ENCODE measurements around the gene TXNRD2.

Gene TXNRD2

DNA sequence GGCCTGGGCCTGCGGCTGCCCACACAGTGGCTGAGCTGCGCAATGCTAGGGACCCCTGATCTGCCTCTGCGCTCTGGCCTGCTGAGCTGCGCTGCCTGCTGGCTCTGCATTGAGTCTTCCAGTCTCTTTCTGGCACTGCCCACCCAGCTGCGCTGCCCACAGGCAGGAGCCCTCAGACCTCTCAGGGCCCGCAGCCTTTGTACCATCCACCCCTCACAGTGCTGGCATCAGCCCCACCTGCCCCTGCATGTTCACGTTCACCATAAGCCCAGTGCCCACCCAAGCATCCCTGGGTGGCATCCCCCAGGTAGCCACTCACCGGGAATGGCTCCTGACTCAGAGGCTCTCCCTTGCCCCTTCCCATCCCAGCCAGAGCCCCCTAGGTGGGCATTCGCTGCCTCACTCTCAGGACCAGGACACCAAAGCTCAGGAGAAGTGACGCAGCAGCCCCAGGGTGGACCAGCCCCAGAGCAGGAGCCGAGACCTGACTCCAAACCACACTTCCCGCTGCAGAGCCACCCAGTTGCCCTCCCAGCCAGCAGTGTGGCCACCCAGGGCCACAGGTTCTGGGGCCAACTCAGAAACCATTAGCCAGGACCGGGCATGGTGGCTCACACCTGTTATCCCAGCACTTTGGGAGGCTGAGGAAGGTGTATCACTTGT is 21.8 kb downstream of the TXNRD2 start:
- no peak for DNase-seq

DNA sequence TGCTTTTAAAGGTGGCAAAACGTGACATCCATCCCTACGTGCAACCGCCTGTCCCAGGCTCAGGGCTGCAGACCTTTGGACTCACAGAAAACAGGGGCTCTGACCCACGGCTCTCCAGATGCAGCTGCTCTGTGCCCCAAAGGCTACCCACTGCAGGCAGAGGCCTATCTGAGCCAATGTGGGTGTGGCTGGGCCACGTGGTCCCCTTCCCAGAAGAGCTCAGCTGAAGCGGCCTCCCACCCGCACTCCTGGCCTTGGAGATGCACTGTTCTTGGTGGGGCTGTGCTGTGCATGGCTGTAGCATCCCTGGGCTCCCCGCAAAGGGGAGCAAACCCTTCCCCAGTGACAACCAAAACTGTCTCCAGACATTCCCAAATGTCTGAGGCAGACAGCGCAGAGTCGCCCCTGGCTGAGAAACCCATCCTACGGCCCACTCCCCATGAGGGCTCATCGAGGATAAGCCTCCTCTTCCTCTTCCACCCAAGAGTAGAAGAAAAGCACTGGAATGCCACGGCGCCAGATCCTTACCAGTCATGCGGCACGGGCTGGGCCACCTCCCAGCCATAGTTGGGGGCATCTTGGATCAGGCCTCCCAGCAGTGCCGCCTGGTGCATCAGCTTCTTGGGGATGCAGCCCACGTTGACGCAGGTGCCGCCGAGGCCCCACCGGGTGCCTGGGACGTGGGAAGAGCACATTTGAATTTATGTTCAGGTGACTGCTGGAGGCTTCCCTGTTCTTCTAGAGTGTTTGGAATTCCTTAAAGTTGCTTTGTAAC is 23.1 kb downstream of the TXNRD2 start:
- TF ChIP-seq GATA1 (IDR thresholded peaks at IDR 0.05; ENCODE audit: low read depth, low read length) (no peak), POLR2A (IDR thresholded peaks at IDR 0.05; ENCODE audit: low read length) (no peak)
- peak; percentile 21 to 25 for DNase-seq

More for the DNA sequence above, 21.8 kb downstream of the TXNRD2 start:
- TF ChIP-seq GATA1 (IDR thresholded peaks at IDR 0.05; ENCODE audit: low read depth, low read length) (no peak), POLR2A (IDR thresholded peaks at IDR 0.05; ENCODE audit: low read length) (no peak)

DNA sequence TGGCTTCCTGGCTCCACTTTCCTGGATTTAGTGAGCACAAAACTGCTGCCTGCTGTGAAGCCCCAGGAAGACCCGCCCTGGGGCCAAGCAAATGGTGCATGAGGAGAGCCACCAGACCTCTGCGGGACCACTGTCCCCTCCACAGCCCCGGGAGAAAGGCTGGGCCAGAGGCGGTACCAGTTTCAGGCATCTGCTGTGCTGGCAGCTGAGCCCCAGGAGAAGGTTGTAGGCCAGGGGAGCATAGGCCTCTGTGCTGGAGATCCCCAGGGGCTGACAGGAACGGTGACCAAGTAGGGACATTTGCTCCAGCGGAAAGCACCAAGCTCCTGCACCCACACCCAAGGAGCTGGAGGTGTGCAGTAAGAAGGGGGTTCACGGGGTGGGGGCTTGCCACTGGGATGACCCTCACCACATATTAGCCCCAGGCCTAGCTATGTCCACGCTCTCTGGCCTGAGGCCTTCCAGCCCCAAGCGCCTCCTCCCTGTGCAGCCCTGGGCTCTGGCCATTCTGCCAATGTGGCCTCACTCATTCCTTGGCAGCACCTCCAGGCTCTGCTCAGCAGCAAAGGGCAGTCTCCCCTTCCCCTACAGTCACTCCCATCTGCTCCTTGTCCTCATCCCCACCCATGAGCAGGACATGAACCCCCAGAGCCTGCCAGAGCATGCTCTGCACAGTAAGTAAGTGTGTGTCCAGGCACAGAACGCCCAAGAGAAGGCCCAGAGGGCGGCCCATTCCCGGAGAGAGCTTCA is 24.1 kb downstream of the TXNRD2 start:
- no peak for DNase-seq
- TF ChIP-seq GATA1 (IDR thresholded peaks at IDR 0.05; ENCODE audit: low read depth, low read length) (no peak), POLR2A (IDR thresholded peaks at IDR 0.05; ENCODE audit: low read length) (no peak)

DNA sequence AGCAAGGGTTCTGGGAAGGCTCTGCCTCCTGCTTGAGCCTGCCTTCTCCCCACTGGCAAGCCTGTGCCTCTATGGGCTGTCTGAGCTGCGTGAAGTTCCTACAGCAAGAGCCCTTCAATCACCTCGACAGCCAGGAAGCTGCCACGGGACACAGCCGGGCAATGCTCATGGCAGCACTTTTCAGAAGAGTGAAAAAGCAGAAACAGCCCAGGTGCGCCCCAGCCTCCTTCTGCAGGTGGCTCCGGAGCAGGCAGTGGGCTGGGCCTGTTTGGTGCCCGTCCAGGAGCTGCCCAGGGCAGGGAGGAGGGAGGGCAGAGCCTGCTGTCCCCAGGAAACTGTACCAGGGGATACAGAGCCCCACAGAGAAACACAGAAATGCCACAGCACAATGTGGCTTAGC is 24.7 kb downstream of the TXNRD2 start:
- no peak for TF ChIP-seq GATA1 (IDR thresholded peaks at IDR 0.05; ENCODE audit: low read depth, low read length)
- TF ChIP-seq POLR2A (IDR thresholded peaks at IDR 0.05; ENCODE audit: low read length): no peak
- no peak for DNase-seq

DNA sequence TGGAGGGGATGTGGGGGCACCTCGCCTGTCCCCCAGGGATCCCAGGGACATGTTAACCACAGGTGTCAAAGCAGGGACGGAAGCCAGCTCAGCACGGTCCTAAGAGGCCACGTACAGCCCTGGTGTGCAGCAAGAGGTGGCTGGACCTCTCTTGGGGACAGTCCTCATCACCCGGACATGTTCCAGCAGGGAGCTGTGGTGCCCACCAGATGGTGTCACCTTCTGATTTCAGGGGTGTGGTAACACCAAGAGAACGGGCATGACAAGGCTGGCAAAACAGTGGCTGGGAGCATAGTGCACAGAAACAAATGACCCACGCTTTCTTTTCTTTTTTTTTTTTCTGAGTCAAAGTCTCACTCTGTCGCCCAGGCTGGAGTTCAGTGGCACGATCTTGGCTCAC is 25.6 kb downstream of the TXNRD2 start:
- TF ChIP-seq GATA1 (IDR thresholded peaks at IDR 0.05; ENCODE audit: low read depth, low read length): no peak
- TF ChIP-seq POLR2A (IDR thresholded peaks at IDR 0.05; ENCODE audit: low read length): no peak
- no peak for DNase-seq

DNA sequence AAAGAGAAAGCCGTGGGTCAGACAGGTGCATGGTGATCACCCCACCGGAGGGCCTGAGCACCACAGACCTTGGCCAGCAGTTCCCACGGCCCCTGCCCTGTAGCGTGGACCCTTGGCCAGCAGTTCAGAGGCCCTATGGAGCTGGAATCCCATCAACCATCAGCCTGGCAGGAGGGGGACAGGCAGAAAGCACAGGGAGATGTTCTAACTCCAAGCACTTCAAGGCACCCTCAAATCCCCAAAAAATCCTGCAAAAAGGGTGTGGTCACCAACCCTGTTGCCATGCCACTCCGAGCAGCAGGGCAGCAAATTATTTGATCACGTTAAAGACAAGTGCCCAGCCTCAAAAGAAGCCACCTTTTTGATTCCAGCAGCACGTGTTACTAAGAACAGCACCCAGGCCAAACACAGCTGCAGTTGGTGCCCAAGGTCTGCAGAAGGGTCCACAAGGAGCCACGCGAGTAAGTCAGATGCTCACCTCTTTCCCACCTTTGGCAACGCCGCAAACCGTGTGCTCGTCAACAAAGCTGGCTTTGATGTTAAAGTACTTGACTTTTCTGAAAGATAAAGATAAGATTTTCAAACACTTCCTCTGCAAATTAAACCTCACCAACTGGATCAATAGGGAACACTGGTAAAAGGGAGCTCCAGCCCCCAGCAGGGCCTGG is 26.2 kb downstream of the TXNRD2 start:
- DNase-seq: no peak
- TF ChIP-seq POLR2A (IDR thresholded peaks at IDR 0.05; ENCODE audit: low read length) (no peak), GATA1 (IDR thresholded peaks at IDR 0.05; ENCODE audit: low read depth, low read length) (no peak)

DNA sequence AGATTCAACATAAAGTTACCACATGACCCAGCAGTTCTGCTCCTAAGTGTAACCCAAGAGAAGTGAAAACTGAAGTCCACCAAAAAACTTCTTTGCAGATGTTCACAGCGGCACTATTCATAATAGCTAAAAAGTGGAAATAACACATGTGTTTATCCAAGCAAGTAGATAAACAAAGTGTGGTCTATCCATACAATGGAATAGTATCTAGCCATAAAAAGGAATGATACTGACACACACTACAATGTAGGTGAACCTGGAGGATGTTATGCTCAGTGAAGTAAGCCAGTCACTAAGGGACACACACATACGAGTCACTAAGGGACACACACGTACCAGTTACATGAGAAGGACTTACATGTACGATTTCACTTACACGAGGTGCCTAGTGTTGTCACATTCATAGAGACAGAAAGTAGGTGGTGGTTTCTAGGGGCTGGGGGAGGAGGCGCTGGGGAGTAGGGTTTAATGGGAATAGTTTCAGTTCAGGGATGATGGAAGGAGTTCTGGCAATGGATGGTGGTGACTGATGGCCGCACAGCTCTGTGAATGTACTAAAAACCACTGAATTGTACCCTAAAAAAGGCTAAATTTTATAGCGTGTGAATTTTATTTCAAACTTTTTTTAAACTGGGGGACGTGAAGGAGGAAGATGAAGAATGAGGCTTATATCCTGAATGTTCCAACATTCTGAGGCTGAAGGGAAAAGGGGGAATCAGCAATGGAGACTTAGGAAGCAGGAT is 27.2 kb downstream of the TXNRD2 start:
- TF ChIP-seq POLR2A (IDR thresholded peaks at IDR 0.05; ENCODE audit: low read length) (no peak), GATA1 (IDR thresholded peaks at IDR 0.05; ENCODE audit: low read depth, low read length) (no peak)
- no peak for DNase-seq

DNA sequence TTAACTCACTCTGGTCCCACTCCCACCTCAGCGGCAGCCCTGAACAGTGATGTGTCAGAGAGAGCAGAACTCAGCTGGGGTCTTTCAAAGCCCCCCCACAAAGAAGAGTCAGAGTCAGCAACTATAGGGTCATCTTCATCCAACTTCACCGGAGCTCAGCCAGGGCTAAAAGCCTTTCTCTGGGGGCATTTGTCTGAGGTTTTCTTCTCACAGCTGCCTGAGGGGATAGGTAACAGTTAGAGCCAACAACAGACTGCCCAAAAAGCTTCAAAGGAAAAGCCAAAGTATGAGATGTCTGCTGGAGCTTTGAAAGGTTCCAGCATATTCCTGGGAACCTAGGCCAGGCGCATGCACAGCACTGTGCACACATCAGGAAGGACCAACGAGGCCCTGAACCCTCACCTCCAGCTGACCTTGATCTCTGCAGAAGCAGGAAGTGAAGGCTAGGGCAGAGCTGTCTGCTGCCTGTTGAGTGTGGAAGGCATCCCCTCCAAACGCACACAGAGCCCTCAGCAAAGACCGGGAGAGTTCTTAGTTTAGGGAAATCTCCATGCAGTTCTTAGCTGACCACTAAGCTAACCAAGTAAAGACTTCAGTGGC is 28.2 kb downstream of the TXNRD2 start:
- TF ChIP-seq POLR2A (IDR thresholded peaks at IDR 0.05; ENCODE audit: low read length): no peak
- TF ChIP-seq GATA1 (IDR thresholded peaks at IDR 0.05; ENCODE audit: low read depth, low read length): no peak
- DNase-seq: no peak

DNA sequence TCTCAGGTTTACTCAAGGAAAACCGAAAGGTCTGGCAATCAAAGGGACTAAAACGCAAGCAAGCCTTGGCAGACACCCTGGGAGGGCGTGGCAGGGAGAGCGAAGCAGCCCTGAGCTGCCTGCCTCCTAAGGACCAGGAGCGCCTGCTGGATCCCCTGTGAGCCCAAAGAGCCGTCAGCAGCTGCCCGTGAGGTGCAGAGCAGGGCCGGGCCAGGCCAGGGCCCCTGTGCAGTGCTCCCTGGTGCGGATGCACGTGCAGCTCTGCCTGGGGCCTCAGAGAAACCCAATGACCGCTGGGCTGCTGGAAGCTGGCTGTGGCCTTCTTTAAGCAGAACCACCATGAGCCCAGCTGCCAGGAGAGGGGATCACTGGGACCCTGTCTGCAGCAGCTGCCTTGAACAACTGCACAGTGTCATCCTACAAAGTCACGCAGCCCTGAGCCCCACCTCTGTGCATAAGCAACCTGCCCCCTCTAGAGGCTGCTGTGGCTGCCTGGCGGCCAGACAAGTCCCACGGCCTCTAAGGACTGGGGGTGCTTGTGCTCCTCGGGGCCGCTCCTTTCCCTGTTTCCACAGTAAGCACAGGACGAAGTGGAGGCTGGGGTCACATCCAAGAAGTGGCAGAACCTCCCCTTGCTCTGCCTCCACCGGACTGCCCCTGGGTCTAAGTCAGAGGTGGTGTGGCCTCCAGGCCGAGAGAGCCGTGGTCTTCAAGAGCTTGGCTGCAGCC is 29.2 kb downstream of the TXNRD2 start:
- DNase-seq: no peak
- TF ChIP-seq POLR2A (IDR thresholded peaks at IDR 0.05; ENCODE audit: low read length): no peak
- TF ChIP-seq GATA1 (IDR thresholded peaks at IDR 0.05; ENCODE audit: low read depth, low read length): no peak

DNA sequence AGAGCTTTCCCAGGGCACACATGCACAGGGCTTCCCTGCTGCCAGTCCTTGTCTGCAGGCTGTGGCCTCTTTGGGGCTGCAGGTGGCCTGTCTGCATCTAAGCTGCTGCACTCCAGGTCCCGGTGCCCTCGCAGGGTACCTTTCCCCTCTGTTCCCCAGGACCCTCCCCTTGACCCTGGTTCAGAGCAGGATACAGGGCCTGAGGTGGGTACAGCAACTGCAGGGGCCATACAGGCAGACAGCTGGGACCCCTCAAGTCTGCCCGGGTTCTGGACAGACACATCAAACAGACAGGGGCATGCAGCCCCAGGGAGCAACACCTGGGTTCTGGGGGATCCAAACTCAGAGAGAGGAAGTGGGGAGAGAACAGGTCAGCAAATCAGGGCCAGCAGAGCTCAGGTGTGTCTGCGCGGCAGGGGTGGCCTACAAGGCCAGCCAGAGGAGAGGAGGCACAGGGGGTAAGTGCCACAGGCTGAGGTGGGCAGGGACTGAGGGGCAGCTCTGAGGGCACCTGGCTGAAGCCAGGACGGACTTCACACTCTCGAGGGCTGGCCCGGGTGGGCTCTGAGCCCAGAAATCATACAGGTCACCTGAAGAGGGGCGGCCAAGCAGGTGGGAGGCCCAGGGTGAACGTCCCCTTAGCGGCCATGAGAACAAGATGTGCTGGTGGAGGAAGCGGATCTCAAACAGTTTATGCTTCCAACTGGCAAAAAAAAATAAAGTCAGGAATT is 29.9 kb downstream of the TXNRD2 start:
- no peak for DNase-seq
- no peak for TF ChIP-seq GATA1 (IDR thresholded peaks at IDR 0.05; ENCODE audit: low read depth, low read length)

DNA sequence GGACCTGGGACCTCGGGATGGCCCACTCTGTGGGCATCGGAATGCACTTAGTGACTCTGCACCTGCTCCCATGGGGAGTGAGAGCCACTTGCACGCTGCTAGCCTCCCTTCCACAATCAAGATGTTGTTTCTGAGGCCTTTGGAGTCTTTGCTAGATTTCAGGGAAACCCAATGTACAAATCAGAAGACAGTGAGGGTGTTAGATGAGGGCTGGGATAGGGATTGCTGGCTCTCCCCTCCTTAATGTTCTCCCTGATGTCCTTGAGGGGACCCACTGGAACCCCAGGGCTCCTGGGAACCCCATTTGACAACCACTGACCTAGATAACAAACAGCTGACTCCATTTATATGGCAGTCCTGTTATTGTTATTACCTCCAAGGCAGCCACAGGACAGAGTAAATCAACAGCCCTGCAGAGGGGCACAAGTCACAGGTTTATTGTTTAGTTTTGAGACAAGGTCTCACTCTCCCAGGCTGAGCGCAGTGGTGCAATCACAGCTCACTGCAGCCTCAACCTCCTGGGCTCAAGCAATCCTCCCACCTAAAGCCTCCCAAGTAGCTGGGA is 31.4 kb downstream of the TXNRD2 start:
- TF ChIP-seq GATA1 (IDR thresholded peaks at IDR 0.05; ENCODE audit: low read depth, low read length): no peak
- no peak for TF ChIP-seq POLR2A (IDR thresholded peaks at IDR 0.05; ENCODE audit: low read length)
- no peak for DNase-seq

Data from erythroblast (primary cell).